Sigmoid colon (tissue), 7 donors: ENCODE data around the gene IGSF21. TPM values are rescaled to one million over a fixed set of nuclear protein-coding genes. Genes with fewer than 3 reads are reported as not detected.
"Not testable (repeated sequence)": the region's sequence is repeated elsewhere in the genome, so short reads cannot be mapped to it uniquely, and the experiment has no call there.

ENCODE experiments used
- DNase-seq: peaks from one replicate; pipeline ENCODE4 v3.0.0-alpha.2; 2019
- H3K27ac ChIP-seq, 4 donors: fragments of 200-600 bp; sonication (generic); one replicate each; pipeline ENCODE4 v1.5.1; 2016 to 2019; ENCODE audit warnings: mild to moderate bottlenecking in 1 of 4
- H3K27me3 ChIP-seq, 3 donors: fragments of 200-600 bp; sonication (generic); one replicate each; pipeline ENCODE4 v1.5.1; 2019; ENCODE audit warnings: mild to moderate bottlenecking in 1 of 3
- H3K36me3 ChIP-seq, 4 donors: fragments of 200-600 bp; sonication (generic); one replicate each; pipeline ENCODE4 v1.5.1; 2016 to 2019
- H3K4me1 ChIP-seq, 4 donors: fragments of 200-600 bp; sonication (generic); one replicate each; pipeline ENCODE4 v1.5.1; 2017 to 2019
- H3K4me3 ChIP-seq, 4 donors: fragments of 200-600 bp; sonication (generic); one replicate each; pipeline ENCODE4 v1.5.1; 2017 to 2019; ENCODE audit warnings: mild to moderate bottlenecking in 2 of 4, moderate library complexity in 1 of 4
- H3K9me3 ChIP-seq, 4 donors: fragments of 200-600 bp in 3 of 4; sonication (generic) in 3 of 4; one replicate each; pipeline versions ENCODE4 v1.5.1 to v1.6.1; 2013 to 2019
- EP300 ChIP-seq, 4 donors: sonication (generic); formaldehyde crosslinking; IDR thresholded peaks; one replicate each; pipeline ENCODE4 v1.6.1; 2017; ENCODE audit warnings: antibody characterized with exemption in 4 of 4
- POLR2A ChIP-seq, 2 donors: fragments of 450-650 bp; IDR thresholded peaks; one replicate each; pipeline ENCODE4 v1.6.1; 2016; ENCODE audit warnings: antibody characterized with exemption in 2 of 2, mild to moderate bottlenecking in 2 of 2, moderate library complexity in 2 of 2
- POLR2AphosphoS5 ChIP-seq, 4 donors: sonication (generic); formaldehyde crosslinking; IDR thresholded peaks; one replicate each; pipeline ENCODE4 v1.6.1; 2017; ENCODE audit warnings: antibody characterized with exemption in 4 of 4
- WGBS, 2 donors: extraction: QIAGEN DNeasy Blood & Tissue Kit; methylation state at CpG; one replicate each; pipeline ENCODE4 v1.1.7; 2013; 5-methylcytosine and 5-hydroxymethylcytosine counted together
- intact Hi-C: fragments of 100-400 bp; cut with DNase I; formaldehyde crosslinking; loops from one replicate; pipeline ENCODE4 v1.15.1; 2023
- polyA plus RNA-seq, 3 donors: library from polyadenylated mRNA; stranded (reverse); fragments of 200-250 nt; gene quantifications; one replicate each; pipeline ENCODE4 v1.2.3, GENCODE V29; 2013
- total RNA-seq, 4 donors: library from RNA; depleted of rRNA; stranded (reverse); fragments of >200 nt; gene quantifications; one replicate each; pipeline ENCODE4 v1.1.0, GENCODE V29; 2016
- TF ChIP-seq, protein P1 (sequence below), 4 experiments: fragments of 450-650 bp in 3 of 4; fragments of 200-600 bp in 1 of 4; IDR thresholded peaks; one replicate each; pipeline ENCODE4 v1.5.1; 2016 to 2019; ENCODE audit warnings: antibody characterized with exemption in 4 of 4, mild to moderate bottlenecking in 3 of 4, moderate library complexity in 2 of 4
- donor health status: healthy with polysubstance abuse.
- donor health status: Bipolar disorder and iron deficiency.
- donor health status: healthy.

IGSF21 gene
- total and polyA plus RNA-seq, 7 donors: 0.55 to 2.6 (median 1.1) TPM; not detected in 2

DNA sequence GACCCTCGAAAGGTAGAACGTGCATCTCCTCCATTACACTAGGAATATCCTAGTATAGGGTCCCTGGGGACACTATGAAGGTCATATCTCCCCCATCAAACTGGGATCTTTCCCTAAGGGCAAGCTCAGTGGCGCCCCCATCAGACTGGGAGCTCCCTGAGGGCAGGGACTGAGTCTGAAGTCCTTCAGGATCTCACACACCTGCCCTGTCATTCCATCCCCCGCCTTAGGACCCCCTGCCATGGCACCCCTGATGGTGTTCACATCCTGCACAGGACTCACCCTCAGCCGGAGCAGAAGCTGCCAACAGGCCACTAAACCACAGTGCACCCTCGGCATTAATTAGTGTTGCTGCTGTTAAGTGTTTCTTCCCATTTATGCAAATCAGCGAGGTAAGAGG lies 50.4 kb downstream of the IGSF21 start:
- Histone ChIP-seq H3K27ac (no peak overlapping the region), H3K4me3 (no peak overlapping the region), H3K36me3 (no peaks in the 10 kb centered on the region), H3K27me3 (peaks cover 0 to 9% (median 0%) of the 10 kb centered on the region in 3 donors), H3K9me3 (no peaks in the 10 kb centered on the region), H3K4me1 (no peaks in the 10 kb centered on the region)
- DNase-seq: no peak
- intact Hi-C loops: no loop called here
- WGBS, 2 donors: 82 to 83% methylated on average over 7 of the region's 7 CpGs
- TF ChIP-seq POLR2AphosphoS5 (IDR thresholded peaks at IDR 0.05) (no peak), POLR2A (IDR thresholded peaks at IDR 0.05) (no peak), EP300 (IDR thresholded peaks at IDR 0.05) (no peak)
- TF ChIP-seq, protein P1, sequence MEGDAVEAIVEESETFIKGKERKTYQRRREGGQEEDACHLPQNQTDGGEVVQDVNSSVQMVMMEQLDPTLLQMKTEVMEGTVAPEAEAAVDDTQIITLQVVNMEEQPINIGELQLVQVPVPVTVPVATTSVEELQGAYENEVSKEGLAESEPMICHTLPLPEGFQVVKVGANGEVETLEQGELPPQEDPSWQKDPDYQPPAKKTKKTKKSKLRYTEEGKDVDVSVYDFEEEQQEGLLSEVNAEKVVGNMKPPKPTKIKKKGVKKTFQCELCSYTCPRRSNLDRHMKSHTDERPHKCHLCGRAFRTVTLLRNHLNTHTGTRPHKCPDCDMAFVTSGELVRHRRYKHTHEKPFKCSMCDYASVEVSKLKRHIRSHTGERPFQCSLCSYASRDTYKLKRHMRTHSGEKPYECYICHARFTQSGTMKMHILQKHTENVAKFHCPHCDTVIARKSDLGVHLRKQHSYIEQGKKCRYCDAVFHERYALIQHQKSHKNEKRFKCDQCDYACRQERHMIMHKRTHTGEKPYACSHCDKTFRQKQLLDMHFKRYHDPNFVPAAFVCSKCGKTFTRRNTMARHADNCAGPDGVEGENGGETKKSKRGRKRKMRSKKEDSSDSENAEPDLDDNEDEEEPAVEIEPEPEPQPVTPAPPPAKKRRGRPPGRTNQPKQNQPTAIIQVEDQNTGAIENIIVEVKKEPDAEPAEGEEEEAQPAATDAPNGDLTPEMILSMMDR (IDR thresholded peaks at IDR 0.05): no peak

DNA sequence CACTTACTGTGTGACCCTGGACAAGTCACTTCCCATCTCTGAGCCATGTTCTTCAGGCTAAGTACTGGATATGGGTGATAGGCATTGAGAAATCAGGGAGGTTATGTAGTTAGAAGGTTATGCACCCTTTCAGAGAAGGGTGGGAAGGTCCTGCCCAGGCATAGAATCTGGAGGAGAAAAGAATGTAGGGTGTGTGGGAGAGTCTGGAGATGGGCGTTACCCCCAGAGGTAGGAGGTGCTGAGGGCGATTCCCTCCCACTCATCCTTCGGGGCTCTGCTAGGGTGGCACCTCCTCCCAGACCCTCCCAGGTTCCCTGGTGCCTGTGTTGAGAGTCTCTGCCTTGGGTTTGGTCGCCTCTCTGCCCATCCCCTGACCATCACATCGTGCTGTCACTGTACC lies 51.1 kb downstream of the IGSF21 start:
- Histone ChIP-seq H3K27ac (no peak overlapping the region), H3K4me3 (no peak overlapping the region), H3K36me3 (no peaks in the 10 kb centered on the region), H3K4me1 (no peaks in the 10 kb centered on the region), H3K9me3 (no peaks in the 10 kb centered on the region), H3K27me3 (peaks cover 0 to 9% (median 0%) of the 10 kb centered on the region in 3 donors)
- TF ChIP-seq EP300 (IDR thresholded peaks at IDR 0.05) (no peak), POLR2AphosphoS5 (IDR thresholded peaks at IDR 0.05) (no peak), POLR2A (IDR thresholded peaks at IDR 0.05) (no peak)
- TF ChIP-seq, protein P1 (IDR thresholded peaks at IDR 0.05): no peak
- DNase-seq: no peak
- WGBS, 2 donors: 81 to 84% methylated on average over 5 of the region's 5 CpGs
- intact Hi-C loops: no loop called here

DNA sequence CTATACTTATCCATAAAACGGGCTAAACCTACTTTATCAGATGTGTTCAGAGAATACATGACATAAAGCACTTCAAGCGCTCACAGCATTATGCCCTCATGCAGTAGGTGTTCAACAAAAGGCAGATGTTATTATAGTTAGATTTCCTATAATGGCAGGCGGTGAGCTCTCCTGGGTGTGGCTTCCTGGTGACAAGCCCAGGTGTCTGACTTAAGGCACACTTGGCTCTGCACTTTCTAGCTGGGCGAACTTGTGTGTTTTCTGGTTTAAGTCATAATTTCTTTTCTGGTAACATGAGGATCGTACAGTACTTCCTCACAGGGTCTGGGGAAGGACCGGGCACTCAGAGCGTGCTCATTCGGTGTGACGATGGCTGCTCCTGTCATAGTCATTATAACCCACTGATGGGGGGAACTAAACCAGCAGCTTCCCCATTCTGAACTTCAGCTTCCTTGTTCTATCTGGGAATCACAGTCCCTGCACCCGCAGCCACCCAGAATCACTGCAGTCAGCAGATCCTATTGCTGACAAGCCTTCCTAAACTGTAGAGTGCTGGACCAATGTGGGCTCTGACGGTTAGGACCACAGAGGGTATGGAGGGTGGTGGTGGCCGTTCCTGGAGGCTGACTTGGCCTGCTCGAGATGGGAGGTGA lies 52.8 kb downstream of the IGSF21 start:
- peak; percentile 80 for DNase-seq
- TF ChIP-seq EP300 (IDR thresholded peaks at IDR 0.05): no peak
- no peak for TF ChIP-seq POLR2A (IDR thresholded peaks at IDR 0.05)
- peak in 1 of 4 donors; percentile 9 for TF ChIP-seq POLR2AphosphoS5 (IDR thresholded peaks at IDR 0.05)
- TF ChIP-seq, protein P1 (IDR thresholded peaks at IDR 0.05): no peak
- WGBS, 2 donors: 32 to 57% methylated on average over 13 of the region's 13 CpGs
- Histone ChIP-seq H3K27ac (peak overlapping the region in 3 of 4 donors; percentile 30 to 42 (median 39)), H3K4me3 (no peak overlapping the region), H3K4me1 (no peaks in the 10 kb centered on the region), H3K36me3 (no peaks in the 10 kb centered on the region), H3K9me3 (no peaks in the 10 kb centered on the region), H3K27me3 (peaks cover 0 to 9% (median 0%) of the 10 kb centered on the region in 3 donors)
- intact Hi-C loops: no loop called here

DNA sequence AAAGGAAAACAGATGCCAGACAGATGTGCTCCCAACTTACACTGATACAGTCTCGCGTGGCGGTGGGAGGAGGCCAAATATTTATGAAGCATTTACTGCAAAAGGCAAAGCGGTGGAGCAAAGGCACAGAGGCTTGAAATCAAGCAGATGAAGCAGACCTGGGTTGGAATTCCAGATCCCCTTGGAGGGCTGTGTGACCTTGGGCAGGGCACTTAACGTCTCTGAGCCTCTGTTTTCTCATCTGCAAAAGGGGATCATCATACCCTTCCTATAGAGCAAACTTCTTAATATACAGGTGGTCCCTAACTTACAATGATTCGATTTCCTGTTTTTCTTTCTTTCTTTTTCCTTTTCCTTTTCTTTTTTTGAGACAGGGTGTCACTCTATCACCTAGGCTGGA lies 54.1 kb downstream of the IGSF21 start:
- TF ChIP-seq, protein P1 (IDR thresholded peaks at IDR 0.05): no peak
- TF ChIP-seq POLR2A (IDR thresholded peaks at IDR 0.05) (no peak), POLR2AphosphoS5 (IDR thresholded peaks at IDR 0.05) (no peak), EP300 (IDR thresholded peaks at IDR 0.05) (no peak)
- no peak for DNase-seq
- no peaks in the 10 kb centered on the region for H3K4me1 ChIP-seq
- H3K27ac ChIP-seq: no peak overlapping the region
- 82 to 83% methylated on average over 6 of the region's 6 CpGs for WGBS, 2 donors
- H3K9me3 ChIP-seq: no peaks in the 10 kb centered on the region
- intact Hi-C loops: no loop called here
- no peaks in the 10 kb centered on the region for H3K36me3 ChIP-seq
- peaks cover 0 to 9% (median 0%) of the 10 kb centered on the region in 3 donors for H3K27me3 ChIP-seq
- H3K4me3 ChIP-seq: no peak overlapping the region

DNA sequence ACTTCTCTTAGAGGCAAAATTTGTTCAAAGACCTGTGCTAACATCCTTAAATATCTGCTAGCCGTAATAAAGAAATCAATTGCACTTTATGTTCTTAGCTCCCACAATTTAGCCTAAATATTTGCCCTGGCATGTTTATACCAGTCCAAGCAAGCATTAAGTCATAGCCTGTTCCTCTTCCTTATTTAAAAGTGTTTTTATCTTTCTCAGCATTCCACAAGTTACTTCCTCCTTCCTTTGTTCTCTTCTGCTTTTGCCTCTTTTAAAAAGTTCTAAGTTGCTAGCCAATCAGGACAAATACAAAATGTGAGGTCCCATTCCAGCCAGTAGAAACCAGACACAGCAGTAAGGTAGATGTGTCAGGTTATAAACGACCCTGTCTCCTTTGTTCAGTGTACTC lies 58.0 kb downstream of the IGSF21 start:
- H3K27ac ChIP-seq: peak overlapping the region in 3 of 4 donors; percentile 21 to 31 (median 27)
- intact Hi-C loops: not testable (repeated sequence)

More for the DNA sequence above, 58.0 kb downstream of the IGSF21 start:
- H3K4me1 ChIP-seq, H3K4me3 ChIP-seq, H3K36me3 ChIP-seq, H3K9me3 ChIP-seq, H3K27me3 ChIP-seq, DNase-seq: not testable (repeated sequence)
- 5 to 9% methylated on average over 2 of the region's 2 CpGs for WGBS, 2 donors
